NCI-H2196 (cell line): ENCODE data around the gene MYL4.
"Not testable (repeated sequence)": the region's sequence is repeated elsewhere in the genome, so short reads cannot be mapped to it uniquely, and the experiment has no call there.

Experiments
- DNase-seq: peaks from one replicate; lab custom pipeline; 2025; ENCODE audit not compliant: unreplicated experiment; lab: John Stamatoyannopoulos, UW

Gene MYL4

DNA sequence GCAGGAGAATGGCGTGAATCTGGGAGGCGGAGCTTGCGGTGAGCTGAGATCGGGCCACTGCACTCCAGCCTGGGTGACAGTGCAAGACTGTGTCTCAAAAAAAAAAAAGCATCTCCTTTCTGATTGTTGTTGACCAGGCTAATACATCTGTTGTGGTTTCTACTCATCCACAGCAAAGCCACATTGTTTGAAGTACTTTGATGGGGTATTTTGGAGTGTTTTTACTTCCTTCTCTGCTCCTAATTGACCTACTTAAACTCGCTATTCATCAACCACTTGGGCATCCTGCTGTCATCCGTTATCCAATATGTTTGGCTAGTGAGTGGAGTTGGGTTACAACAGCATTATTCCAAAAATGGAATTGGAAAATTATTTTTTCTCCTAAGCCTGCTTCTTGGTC is 16.6 kb upstream of the MYL4 start:
- peak; percentile 77 for DNase-seq

DNA sequence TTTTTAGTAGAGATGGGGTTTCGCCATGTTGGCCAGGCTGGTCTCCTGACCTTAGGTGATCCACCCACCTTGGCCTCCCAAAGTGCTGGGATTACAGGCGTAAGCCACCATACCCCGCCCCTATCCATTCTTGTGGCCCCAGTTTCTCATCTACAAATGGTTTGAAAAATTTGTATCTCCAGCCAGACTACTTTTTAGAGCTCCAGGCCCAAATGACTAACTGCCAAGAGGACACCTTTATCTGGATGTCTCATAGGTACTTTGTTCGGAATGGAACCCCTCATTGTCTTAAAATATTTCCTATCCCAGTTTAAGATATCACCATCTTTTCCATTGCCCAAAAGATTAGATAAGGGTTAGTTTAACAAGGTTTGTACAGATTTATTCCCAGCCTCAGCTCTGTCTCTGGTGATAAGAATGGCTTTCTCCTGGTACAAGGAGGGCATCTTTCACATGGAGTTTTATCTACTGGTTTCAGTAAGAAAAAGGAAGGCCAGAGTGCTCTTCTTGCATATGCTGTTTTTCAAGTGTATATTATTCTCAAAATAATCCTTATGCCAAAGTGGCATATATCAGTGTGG is 15.1 kb upstream of the MYL4 start:
- DNase-seq, result no peak

DNA sequence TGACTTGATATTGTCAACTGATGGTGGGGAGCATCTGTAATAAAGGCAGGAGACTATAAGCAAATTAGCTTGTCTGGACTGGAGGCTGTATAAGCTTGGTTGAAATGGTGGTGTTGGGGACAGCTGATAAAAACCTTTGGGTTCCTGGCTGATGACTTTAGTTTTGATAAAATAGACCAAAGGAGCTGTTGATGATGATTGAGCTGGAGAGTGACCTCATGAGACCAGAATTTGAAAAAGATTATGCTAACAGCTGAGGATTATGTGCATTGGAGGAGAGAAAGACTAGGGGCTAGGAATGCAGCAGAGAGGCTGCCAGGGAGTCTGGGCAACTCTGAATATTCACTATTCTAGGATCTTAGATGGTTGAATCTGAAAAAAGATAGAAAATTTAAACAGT is 11.3 kb upstream of the MYL4 start:
- no peak for DNase-seq

DNA sequence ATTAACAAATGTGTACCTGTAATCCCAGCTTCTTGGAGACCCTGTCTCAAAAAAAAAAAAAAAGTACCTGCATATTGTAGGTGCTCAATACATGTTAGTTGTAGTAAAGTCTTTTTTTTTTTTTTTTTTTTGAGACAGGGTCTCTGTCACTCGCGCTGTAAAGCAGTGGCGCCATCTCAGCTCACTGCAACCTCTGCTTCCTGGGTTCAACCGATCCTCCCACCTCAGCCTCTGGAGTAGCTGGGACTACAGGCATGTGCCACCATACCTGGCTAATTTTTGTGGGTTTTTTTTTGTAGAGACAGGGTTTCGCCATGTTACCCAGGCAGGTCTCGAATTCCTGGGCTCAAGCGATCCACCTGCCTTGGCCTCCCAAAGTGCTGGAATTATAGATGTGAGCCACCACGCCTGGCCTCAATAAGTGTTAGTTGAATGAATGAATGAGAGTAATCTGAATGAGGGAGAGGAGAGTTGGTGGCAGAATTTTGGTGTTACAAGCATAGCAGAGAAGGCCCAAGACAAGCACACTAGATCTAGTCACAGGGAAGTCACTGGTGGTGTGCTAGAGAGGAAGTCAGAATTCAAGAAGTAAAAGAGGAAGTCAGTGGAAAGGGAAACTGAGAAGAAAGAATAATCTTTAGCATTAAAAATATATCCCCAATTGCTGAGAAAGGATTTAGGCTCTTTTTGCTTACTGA is 9.4 kb upstream of the MYL4 start:
- no peak for DNase-seq

DNA sequence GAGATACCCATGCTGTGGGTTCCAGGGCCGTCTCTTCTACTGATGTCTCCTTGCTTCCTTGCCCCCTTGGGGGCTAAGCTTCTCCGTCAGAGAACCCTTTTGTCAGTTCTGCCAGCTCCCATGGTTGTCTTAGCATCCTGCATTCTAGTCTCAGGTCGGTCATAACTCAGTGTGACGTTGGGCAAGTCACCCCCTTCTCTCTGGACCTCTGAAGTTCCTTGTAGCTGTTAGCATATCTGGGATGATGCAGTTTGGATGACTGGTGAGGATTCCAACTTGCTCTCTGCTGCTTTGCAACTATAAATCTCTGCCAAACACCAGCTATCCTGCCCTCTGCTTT is 8.9 kb upstream of the MYL4 start:
- no peak for DNase-seq

DNA sequence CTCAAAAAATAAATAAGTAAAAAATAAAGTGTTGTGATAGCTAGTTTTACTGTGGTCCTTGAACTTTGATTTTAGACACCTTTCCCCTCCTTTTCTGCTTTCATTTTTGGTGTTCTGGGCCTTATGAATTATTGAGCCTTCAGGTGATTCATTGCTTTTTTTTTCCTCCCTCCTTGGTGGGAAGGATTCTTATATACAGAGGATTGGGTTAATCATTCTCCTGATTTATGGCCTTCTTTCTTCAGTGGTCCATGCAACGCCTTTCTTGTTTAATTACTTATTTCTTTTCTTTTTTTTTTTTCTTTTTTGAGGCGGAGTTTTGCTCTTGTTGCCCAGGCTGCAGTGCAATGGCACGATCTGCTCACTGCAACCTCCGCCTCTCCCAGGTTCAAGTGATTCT is 8.0 kb upstream of the MYL4 start:
- no peak for DNase-seq

DNA sequence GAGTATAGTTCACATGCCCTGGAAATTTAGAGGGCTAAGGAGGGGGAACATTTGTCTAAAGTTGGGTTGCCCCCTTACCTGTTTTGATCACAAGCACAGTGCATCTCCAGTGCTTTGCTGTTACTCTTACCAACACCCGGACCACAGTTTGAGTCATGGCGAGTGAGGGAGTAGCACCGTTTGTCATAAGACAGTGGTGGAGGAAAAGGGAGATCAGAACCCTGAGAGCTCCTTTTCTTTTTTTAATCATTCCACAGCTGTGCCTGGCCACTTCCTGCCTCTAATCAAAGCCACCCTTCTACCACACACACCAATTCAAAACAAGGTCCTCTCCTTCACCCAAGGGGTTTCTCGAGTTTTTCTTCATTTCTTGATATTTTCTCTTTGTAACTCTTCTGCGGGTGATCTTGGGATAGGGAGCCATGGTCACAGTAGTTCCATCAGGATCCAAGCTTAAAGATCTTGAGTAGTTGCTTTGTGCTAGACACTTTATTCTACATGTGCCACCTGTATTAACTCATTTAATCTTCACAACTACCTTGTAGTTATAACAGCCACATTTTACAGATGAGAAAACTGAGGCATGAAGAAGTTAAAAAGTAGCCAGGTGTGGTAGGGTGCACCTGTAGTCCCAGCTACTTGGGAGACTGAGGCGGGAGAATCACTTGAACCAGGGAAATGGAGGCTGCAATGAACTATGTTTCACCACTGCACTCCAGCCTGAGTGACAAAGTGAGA is 5.0 kb upstream of the MYL4 start:
- no peak for DNase-seq

DNA sequence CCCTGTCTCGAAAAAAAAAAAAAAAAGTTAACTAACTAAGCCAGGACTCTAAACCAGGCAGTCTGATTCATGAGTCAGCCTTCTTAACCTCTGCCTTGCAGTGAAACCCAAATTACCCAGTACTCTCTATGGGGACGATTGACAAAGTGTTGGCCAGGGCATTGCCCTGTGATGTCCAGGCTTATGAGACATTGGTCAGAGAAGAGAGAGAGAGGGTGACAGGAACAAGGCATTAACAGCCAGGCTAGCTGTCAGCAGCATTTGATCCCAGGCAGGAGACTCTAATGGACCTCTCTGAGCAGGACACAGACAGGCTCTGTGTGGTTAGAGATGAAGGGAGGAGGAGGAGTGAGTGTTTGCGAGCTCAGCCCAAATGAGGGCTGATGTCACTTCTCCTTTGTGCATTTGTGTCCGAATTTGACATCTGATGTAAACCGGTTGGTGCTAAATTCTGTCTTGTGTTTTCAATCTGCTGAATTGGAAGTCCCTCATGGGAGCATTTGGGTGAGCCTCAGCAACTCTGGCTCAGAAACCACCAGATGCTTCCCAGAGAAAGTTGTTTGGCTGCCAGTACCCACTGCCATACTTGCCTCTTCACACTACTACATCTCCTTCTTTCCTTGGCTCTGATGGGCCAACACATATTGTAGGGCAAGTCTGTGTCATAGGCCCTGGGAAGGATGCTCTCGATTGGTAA is 4.3 kb upstream of the MYL4 start:
- no peak for DNase-seq

DNA sequence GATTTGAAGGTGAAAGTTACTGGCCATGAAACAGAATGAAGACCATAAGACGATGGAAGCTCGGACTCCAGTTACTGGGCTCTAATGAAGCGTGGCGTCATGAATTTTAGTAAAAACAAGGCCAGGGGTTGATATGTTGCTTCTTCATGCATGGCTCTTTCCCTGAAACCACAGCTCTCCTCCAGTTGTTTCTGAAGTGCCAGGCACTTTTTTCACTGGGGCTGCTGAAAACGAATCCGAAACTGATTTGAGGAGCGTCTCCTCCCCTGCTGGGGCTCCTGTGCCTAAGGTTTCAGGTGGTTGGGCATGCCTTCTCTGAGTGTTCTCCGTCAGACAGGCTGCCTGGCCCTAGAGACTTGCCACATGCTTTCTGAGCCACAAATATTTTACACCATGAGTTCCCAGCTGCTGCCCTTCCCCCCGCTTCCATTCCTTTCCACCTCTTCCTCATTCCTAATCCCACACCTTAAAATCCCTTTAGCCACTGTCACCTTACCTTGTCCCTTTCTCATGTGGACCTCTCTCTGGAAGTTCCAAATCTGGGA is 3.7 kb upstream of the MYL4 start:
- peak; percentile 24 for DNase-seq

DNA sequence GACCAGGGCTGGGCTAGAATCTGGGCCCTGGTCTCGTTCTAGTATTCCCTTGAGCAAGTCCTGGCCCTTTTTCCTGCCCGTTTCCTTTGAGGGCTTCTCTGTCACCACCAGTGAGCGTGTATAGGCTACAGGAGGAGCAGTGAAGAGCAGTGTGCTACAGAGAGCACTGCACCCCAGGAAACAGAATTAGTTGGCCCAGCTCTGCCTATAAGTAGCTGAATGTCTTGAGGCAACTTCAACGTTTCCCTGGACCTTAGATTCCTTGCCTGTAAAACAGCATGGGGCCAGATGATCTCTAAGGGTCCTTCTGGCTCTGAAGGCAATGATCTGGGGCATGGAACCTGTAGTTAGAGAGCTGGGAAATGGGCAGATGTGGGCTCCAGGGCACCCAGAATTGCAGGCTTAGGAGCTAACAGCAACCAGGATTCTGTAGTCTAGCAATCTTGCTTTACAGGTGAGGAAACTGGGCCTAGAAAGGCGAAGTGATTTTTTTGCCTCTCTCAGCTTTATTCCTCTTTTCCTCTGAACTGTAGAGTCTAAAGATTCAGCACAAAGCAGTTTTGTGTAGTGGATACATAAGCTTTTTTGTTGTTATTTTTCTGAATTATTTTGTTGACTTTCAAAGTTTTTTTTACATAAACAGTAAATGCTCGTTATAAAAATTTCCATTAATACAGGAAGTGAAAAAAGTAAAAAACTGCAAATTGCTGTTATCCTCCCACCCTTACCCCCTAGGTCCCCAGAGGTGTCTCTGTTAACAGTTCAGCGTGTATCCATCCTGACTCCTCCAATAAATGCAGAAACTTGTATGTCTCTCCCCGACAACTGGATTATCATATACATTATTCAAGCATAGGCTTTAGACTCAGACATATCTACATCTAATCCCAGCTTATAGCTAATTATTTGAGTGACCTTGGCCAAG is 1.7 kb upstream of the MYL4 start:
- DNase-seq, result no peak

DNA sequence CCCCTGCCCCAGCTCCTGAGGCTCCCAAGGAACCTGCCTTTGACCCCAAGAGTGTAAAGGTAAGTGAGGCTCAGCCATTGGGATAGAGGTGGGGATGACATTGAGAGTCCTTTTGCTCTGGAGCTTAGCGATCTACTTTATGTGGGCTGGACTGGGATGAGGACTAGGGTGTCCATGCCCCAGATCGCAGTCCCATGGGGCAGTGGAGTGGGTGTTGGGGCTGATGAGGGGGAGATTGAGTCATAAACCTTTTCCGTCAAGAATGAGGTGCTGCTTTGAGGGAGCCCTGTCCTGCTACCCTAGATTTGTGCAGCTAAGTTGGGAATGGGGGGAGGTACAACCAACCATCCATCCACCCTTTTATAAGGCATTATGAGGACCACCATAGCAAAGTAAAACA is 351 bp downstream of the MYL4 start:
- DNase-seq, result no peak

DNA sequence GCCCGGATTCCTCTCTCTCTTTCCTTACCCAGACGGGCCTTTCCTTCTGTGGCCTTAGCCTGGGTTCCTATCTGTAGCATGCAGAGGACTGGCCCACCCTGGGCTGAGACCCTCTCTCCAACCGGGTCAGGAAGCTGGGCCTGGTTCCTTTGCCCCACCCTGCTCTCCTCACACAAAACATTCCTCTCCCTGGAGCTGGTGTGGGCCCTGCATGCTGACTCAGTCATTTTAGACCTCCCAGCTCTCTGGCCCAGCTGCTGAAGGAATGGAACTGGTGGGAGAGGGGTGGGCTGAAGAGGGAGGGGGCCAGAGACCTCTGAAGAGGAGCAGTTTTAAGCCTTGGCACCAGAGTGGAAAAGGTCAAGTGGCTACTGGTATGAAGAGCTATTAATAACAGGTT is 957 bp downstream of the MYL4 start:
- DNase-seq, result no peak

DNA sequence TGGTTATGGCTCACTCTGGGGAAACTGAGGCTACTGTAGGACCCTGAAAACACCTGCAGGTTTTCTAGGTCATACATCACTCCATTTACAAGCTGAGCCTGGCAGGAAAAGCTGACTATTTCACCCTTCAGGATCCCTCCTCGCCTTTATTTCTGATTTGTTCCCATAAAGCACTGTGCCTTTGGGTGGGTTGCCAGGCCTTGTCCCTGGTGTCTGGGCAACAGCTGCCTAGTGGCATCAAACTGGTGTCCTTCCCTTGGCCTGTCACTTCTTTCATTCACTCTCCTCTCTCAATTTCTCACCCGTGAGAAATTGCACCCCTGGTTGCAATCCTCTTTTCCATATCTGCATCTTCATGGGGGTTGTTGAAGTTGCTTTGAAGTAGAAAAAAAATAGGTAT is 1.6 kb downstream of the MYL4 start:
- no peak for DNase-seq

DNA sequence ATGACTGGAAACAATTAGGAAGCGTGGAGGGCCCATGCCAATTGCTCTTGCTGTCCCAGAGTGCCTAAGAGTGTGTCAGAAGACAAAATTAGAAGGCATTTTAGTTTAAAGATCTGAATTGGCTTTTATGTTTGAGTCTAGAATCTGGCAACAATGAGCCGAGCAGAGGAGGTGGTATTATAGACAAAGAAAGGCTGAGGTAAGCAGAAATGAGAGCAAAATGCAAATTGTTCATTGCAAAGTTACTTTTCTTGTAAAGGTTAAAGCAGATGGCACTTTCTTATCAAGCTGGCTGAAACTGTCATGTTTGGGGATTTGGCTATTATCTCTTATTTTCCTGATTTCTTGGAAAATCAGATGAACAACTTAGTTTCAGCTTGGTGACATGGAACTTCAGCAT is 3.3 kb downstream of the MYL4 start:
- DNase-seq, result no peak

DNA sequence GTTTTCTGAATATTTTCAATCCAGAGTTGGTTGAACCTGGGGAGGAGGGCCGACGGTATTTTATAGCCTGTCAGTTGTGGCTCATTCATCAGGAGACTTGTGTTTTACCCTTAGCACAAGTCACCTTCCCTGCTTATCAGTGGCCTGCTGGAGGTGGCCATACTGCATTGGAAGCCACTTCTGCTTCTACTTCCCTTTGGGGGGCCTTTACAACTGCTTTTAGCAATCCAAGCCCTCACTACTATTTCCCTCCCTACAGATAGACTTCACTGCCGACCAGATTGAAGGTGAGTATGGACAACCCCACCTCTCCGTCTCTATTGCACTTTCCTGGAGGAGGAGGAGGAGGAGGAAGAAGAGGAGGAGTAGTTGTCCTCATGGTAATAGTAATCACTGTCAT is 4.4 kb downstream of the MYL4 start:
- DNase-seq, result no peak

DNA sequence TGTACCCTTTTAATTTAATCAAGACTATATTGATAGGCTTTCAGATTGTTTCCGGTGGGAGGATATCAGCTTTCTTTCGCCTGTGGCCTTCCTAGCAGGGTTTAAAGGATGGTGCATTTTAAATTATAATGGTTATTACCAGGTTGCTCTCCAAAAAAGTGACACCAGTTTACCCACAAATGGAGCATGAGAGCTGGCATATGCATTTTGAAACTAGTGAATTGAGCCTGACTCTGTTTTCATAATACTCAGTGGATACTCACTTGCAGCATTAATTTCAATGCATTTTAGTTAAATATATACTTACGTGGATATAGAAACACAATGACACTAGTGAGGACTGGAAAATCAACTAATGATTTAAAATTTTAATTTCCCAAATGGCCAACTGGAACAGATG is 5.8 kb downstream of the MYL4 start:
- no peak for DNase-seq

DNA sequence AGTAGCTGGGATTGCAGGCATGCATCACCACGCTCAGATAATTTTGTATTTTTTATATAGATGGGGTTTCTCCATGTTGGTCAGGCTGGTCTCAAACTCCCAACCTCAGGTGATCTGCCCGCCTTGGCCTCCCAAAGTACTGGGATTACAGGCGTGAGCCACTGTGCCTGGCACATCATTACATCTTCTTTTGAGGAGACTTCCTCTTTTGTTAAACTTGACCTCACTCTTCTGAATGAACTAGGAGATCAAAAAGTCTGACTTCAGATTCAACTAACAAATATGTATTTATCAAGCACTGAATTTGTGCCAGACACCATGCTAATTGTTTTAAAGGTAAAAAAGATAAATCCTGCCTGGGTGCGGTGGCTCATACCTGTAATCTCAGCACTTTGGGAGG is 7.7 kb downstream of the MYL4 start:
- DNase-seq, result not testable (repeated sequence)

DNA sequence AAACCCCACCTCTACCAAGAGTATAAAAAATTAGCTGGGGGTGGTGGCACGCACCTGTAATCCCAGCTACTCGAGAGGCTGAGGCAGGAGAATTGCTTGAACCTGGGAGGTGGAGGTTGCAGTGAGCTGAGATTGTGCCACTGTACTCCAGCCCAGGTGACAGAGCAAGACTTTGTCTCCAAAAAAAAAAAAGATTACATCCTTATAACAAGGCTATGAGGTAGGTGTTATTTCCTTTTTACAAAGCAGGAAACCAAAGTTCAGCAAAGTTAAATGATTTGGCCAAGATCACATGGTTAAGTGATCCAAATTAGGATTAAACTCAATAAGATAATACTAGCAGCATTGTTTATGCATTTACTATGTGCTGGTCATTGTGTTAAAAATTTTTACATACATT is 8.1 kb downstream of the MYL4 start:
- DNase-seq, result not testable (repeated sequence)

DNA sequence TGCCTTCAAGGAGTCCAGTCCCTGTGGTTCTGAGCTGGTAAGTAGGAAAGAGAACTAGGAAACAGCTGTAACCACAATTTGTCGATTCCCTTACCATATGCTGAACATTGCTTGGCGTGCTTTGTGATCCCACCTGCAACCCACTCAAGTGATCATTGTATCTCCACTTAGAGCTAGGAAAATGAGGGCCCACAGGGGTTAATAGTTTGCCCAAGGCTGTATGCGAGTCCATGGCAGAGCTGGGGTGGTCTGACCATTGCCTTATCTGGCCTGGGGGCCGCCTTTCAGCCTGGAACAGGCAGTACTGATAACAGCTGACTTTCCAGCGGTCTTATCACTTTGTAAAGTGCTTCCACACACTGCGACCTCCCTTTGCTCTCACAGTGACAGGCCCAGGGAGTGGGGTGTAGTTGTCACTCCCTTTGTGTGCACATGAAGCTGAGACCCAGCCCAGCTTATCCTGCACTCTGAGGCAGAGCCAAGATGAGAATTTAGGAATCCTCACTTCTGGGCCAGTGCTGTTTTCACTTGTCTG is 9.8 kb downstream of the MYL4 start:
- DNase-seq, result no peak
